BE2C (cell line): ENCODE measurements around the gene RPRML. TPM values are rescaled to one million over a fixed set of nuclear protein-coding genes. Genes with fewer than 3 reads are reported as not detected.
"Not testable (repeated sequence)": the region's sequence is repeated elsewhere in the genome, so short reads cannot be mapped to it uniquely, and the experiment has no call there.

Source experiments
- DNase-seq: peaks from one replicate; pipeline ENCODE4 v3.0.0-alpha.2; 2020
- H3K27me3 ChIP-seq: fragments of 250-450 bp; sonication (Bioruptor Pico); 2 replicates; pipeline ENCODE4 v1.5.1; 2020; ENCODE audit warnings: mild to moderate bottlenecking
- H3K36me3 ChIP-seq: fragments of 250-450 bp; sonication (Bioruptor Pico); 2 replicates; pipeline ENCODE4 v1.5.1; 2020; ENCODE audit warnings: mild to moderate bottlenecking
- H3K4me1 ChIP-seq: fragments of 250-450 bp; sonication (Bioruptor Pico); 2 replicates; pipeline ENCODE4 v1.5.1; 2020
- H3K4me3 ChIP-seq: 2 replicates; pipeline ENCODE4 v1.5.1; 2011; ENCODE audit warnings: low read depth, low read length
- H3K9me3 ChIP-seq: fragments of 250-450 bp; sonication (Bioruptor Pico); 2 replicates; pipeline ENCODE4 v1.5.1; 2020
- CTCF ChIP-seq: IDR thresholded peaks from 2 replicates; pipeline ENCODE4 v1.5.1; 2012; ENCODE audit warnings: mild to moderate bottlenecking, low read depth, low read length
- polyA plus RNA-seq: library from polyadenylated mRNA; unstranded; fragments of >200 nt; gene quantifications from one replicate; pipeline ENCODE4 v1.2.1, GENCODE V29; 2012; ENCODE audit warnings: low read depth, missing spikeins; ENCODE audit not compliant: insufficient read length, insufficient read depth

The RPRML gene
- polyA plus RNA-seq = 4.7 TPM

- no peaks in the 10 kb centered on the region for H3K36me3 ChIP-seq
- peaks cover 3% of the 10 kb centered on the region; the same call in 1 of the 2 replicates for H3K4me1 ChIP-seq
- DNase-seq = peak; percentile 74
- TF ChIP-seq CTCF = no peak
- H3K27me3 ChIP-seq = peaks cover 20% of the 10 kb centered on the region
- H3K4me3 ChIP-seq = peak within 1 kb of the TSS; percentile 61
- no peaks in the 10 kb centered on the region for H3K9me3 ChIP-seq
Observed at GRCh38 chr17:46979147-46979863, at the start of gene RPRML. TSS of gene RPRML (minus strand) at chr17:46979253. CDS start at chr17:46979007, 246 bp downstream.

- not testable (repeated sequence) for H3K4me3 ChIP-seq, H3K27me3 ChIP-seq, H3K4me1 ChIP-seq, H3K9me3 ChIP-seq, H3K36me3 ChIP-seq, DNase-seq
Observed at GRCh38 chr17:47016966-47017365, 37.9 kb upstream of the RPRML start.

- no peaks in the 10 kb centered on the region for H3K9me3 ChIP-seq
Observed at GRCh38 chr17:47013341-47013740, 34.3 kb upstream of the RPRML start.

GRCh38 chr17:47012457-47012856, 33.4 kb upstream of the RPRML start:
- H3K9me3 ChIP-seq = no peaks in the 10 kb centered on the region
- no peak for DNase-seq
- no peak for TF ChIP-seq CTCF
- H3K4me1 ChIP-seq = no peaks in the 10 kb centered on the region
- no peak overlapping the region for H3K4me3 ChIP-seq
- H3K27me3 ChIP-seq = no peaks in the 10 kb centered on the region
- no peaks in the 10 kb centered on the region for H3K36me3 ChIP-seq

More at GRCh38 chr17:47013341-47013740, 34.3 kb upstream of the RPRML start:
- no peaks in the 10 kb centered on the region for H3K27me3 ChIP-seq
- H3K4me1 ChIP-seq = no peaks in the 10 kb centered on the region
- H3K4me3 ChIP-seq = no peak overlapping the region
- no peaks in the 10 kb centered on the region for H3K36me3 ChIP-seq
- no peak for DNase-seq
- no peak for TF ChIP-seq CTCF

GRCh38 chr17:47009759-47010594, 30.9 kb upstream of the RPRML start:
- DNase-seq = no peak
- no peaks in the 10 kb centered on the region for H3K27me3 ChIP-seq
- no peak for TF ChIP-seq CTCF
- H3K9me3 ChIP-seq = no peaks in the 10 kb centered on the region
- H3K4me3 ChIP-seq = no peak overlapping the region
- no peaks in the 10 kb centered on the region for H3K4me1 ChIP-seq
- no peaks in the 10 kb centered on the region for H3K36me3 ChIP-seq

GRCh38 chr17:47004906-47005305, 25.9 kb upstream of the RPRML start:
- no peaks in the 10 kb centered on the region for H3K4me1 ChIP-seq
- no peaks in the 10 kb centered on the region for H3K27me3 ChIP-seq
- no peak for TF ChIP-seq CTCF
- DNase-seq = no peak
- no peaks in the 10 kb centered on the region for H3K9me3 ChIP-seq
- H3K4me3 ChIP-seq = no peak overlapping the region
- no peaks in the 10 kb centered on the region for H3K36me3 ChIP-seq

GRCh38 chr17:47003864-47004263, 24.8 kb upstream of the RPRML start:
- H3K27me3 ChIP-seq, H3K4me3 ChIP-seq, DNase-seq, H3K4me1 ChIP-seq, H3K9me3 ChIP-seq, H3K36me3 ChIP-seq: not testable (repeated sequence)
